ENCODE measurements around the gene RAB3GAP1.
"Not testable (repeated sequence)": the region's sequence is repeated elsewhere in the genome, so short reads cannot be mapped to it uniquely, and the experiment has no call there.

The RAB3GAP1 gene

DNA sequence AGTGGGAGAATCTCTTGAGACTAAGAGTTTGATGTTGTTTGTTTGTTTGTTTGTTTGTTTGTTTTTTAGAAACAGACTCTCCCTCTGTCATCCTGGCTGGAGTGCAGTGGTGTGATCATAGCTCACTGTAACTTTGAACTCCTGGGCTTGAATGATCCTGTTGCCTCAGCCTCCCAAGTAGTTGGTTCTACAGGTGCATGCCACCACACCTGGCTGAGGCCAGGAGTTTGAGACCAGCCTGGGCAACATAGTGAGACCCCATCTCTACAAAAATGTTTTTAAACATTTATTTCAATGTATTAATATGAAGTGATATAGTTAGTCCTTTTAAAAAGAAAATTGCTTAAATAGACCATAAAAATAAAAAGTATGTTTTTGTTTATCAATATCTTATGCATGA, 40.5 kb upstream of the RAB3GAP1 start:
- TF ChIP-seq ZFX (IDR thresholded peaks at IDR 0.05; ENCODE audit: borderline replicate concordance): no peak
- TF ChIP-seq CTCF (IDR thresholded peaks at IDR 0.05): no peak

GRCh38 chr2:135021618-135022017, 30.5 kb upstream of the RAB3GAP1 start:
- TF ChIP-seq CTCF (IDR thresholded peaks at IDR 0.05): no peak
- no peak for TF ChIP-seq ZFX (IDR thresholded peaks at IDR 0.05; ENCODE audit: borderline replicate concordance)
- H3K27ac ChIP-seq: no peak overlapping the region

More for the DNA sequence above, 40.5 kb upstream of the RAB3GAP1 start:
- no peak overlapping the region for H3K27ac ChIP-seq

GRCh38 chr2:135022952-135023880, 28.9 kb upstream of the RAB3GAP1 start:
- TF ChIP-seq CTCF (IDR thresholded peaks at IDR 0.05): no peak

GRCh38 chr2:135023886-135024485, 28.1 kb upstream of the RAB3GAP1 start:
- TF ChIP-seq ZFX (IDR thresholded peaks at IDR 0.05; ENCODE audit: borderline replicate concordance) (no peak), CTCF (IDR thresholded peaks at IDR 0.05) (no peak)
- H3K27ac ChIP-seq: no peak overlapping the region

More at GRCh38 chr2:135022952-135023880, 28.9 kb upstream of the RAB3GAP1 start:
- no peak overlapping the region for H3K27ac ChIP-seq

DNA sequence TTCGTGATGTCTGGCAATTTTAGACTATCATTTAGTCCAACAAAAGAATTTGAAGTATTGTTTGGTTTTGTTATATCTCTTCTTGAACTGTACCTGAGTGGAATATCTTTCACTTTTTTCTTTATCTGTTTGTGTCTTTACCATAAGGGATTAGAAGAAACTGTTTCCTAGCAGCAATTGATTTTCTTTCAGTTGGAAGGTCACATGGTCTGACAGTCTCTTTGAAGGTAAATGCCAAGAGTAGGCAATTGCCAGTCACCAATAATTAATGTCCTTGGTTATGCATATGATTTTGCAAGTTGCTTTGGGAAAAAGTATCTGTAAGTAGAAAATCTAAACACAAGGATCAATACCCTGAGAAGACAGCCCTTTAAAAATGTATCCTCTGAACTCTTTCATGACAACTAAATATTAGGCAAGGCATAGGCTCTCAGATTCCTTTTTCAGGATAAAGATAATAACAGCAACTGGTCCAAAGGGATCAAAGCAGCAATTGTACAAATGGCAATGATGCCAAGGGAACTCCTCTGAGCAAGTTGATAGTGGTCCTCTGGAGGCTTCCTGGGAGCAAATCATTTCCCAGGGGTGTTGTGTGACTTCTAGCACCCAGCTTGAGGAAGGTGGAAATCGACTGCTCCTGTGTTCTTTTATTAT, 22.5 kb upstream of the RAB3GAP1 start:
- no peak overlapping the region for H3K27ac ChIP-seq
- TF ChIP-seq ZFX (IDR thresholded peaks at IDR 0.05; ENCODE audit: borderline replicate concordance): no peak
- no peak for TF ChIP-seq CTCF (IDR thresholded peaks at IDR 0.05)

DNA sequence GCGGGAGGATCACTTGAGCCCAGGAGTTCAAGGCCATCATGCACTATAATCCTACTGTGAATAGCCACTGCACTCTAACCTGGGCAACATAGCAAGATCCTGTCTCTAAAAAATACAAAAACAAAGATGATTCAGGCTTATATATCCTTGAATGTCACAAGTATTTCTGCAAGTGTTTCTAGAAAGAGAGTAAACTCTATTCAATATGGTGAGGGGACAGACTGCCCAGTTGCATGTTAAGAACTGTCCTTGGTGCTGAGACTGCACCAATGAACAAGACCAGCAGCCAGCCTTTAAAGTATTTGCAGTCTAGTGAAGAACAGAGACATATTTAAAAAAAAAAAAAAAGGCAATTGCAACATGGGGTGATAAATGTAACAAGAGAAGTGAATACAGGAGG, 21.3 kb upstream of the RAB3GAP1 start:
- no peak overlapping the region for H3K27ac ChIP-seq
- TF ChIP-seq ZFX (IDR thresholded peaks at IDR 0.05; ENCODE audit: borderline replicate concordance) (no peak), CTCF (IDR thresholded peaks at IDR 0.05) (no peak)

DNA sequence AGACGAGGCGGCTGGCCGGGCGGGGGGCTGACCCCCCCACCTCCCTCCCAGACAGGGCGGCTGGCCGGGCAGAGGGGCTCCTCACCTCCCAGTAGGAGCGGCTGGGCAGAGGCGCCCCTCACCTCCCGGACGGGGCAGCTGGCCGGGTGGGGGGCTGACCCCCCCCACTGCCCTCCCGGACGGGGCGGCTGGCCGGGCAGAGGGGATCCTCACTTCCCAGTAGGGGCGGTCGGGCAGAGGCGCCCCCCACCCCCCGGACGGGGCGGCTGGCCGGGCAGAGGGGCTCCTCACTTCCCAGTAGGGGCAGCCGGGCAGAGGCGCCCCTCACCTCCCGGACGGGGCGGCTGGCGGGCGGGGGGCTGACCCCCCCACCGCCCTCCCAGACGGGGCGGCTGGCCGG, 18.9 kb upstream of the RAB3GAP1 start:
- not testable (repeated sequence) for H3K27ac ChIP-seq

Measured in 22Rv1 (cell line).